Sigmoid colon (tissue), 7 donors: ENCODE results near the gene RPP21. TPM values are rescaled to one million over a fixed set of nuclear protein-coding genes. Genes with fewer than 3 reads are reported as not detected.

ENCODE experiments used
- DNase-seq: peaks from one replicate; pipeline ENCODE4 v3.0.0-alpha.2; 2019
- H3K27ac ChIP-seq, 4 donors: fragments of 200-600 bp; sonication (generic); one replicate each; pipeline ENCODE4 v1.5.1; 2016 to 2019; ENCODE audit warnings: mild to moderate bottlenecking in 1 of 4
- H3K27me3 ChIP-seq, 3 donors: fragments of 200-600 bp; sonication (generic); one replicate each; pipeline ENCODE4 v1.5.1; 2019; ENCODE audit warnings: mild to moderate bottlenecking in 1 of 3
- H3K36me3 ChIP-seq, 4 donors: fragments of 200-600 bp; sonication (generic); one replicate each; pipeline ENCODE4 v1.5.1; 2016 to 2019
- H3K4me1 ChIP-seq, 4 donors: fragments of 200-600 bp; sonication (generic); one replicate each; pipeline ENCODE4 v1.5.1; 2017 to 2019
- H3K4me3 ChIP-seq, 4 donors: fragments of 200-600 bp; sonication (generic); one replicate each; pipeline ENCODE4 v1.5.1; 2017 to 2019; ENCODE audit warnings: mild to moderate bottlenecking in 2 of 4, moderate library complexity in 1 of 4
- H3K9me3 ChIP-seq, 4 donors: fragments of 200-600 bp in 3 of 4; sonication (generic) in 3 of 4; one replicate each; pipeline versions ENCODE4 v1.5.1 to v1.6.1; 2013 to 2019
- CTCF ChIP-seq, 4 experiments: fragments of 450-650 bp in 3 of 4; fragments of 200-600 bp in 1 of 4; IDR thresholded peaks; one replicate each; pipeline ENCODE4 v1.5.1; 2016 to 2019; ENCODE audit warnings: antibody characterized with exemption in 4 of 4, mild to moderate bottlenecking in 3 of 4, moderate library complexity in 2 of 4
- EP300 ChIP-seq, 4 donors: sonication (generic); formaldehyde crosslinking; IDR thresholded peaks; one replicate each; pipeline ENCODE4 v1.6.1; 2017; ENCODE audit warnings: antibody characterized with exemption in 4 of 4
- POLR2A ChIP-seq, 2 donors: fragments of 450-650 bp; IDR thresholded peaks; one replicate each; pipeline ENCODE4 v1.6.1; 2016; ENCODE audit warnings: antibody characterized with exemption in 2 of 2, mild to moderate bottlenecking in 2 of 2, moderate library complexity in 2 of 2
- POLR2AphosphoS5 ChIP-seq, 4 donors: sonication (generic); formaldehyde crosslinking; IDR thresholded peaks; one replicate each; pipeline ENCODE4 v1.6.1; 2017; ENCODE audit warnings: antibody characterized with exemption in 4 of 4
- WGBS, 2 donors: extraction: QIAGEN DNeasy Blood & Tissue Kit; methylation state at CpG; one replicate each; pipeline ENCODE4 v1.1.7; 2013; 5-methylcytosine and 5-hydroxymethylcytosine counted together
- intact Hi-C: fragments of 100-400 bp; cut with DNase I; formaldehyde crosslinking; loops from one replicate; pipeline ENCODE4 v1.15.1; 2023
- polyA plus RNA-seq, 3 donors: library from polyadenylated mRNA; stranded (reverse); fragments of 200-250 nt; gene quantifications; one replicate each; pipeline ENCODE4 v1.2.3, GENCODE V29; 2013
- total RNA-seq, 4 donors: library from RNA; depleted of rRNA; stranded (reverse); fragments of >200 nt; gene quantifications; one replicate each; pipeline ENCODE4 v1.1.0, GENCODE V29; 2016
- donor health status: healthy with polysubstance abuse.
- donor health status: Bipolar disorder and iron deficiency.
- donor health status: healthy.

The RPP21 gene
- total and polyA plus RNA-seq, 7 donors, result 74.7 to 150 (median 134) TPM

DNA sequence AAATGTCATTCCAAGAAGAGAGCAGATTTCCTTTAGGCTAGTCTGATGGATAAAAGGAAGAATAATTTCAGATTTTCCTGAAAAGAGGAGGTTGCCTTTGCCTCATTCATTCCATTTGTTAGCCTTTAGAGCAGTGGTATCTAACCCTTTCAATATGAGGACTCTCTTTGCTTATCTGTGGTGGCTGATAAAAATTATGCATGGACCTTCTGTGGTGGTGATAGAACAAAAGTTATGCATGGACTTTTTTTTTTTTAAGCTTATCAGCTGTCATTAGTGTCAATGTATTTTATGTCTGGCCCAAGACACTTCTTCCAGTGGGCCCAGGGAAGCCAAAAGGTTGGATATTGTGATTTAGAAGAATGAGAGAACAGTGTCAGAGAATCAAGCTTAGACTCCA lies 16.6 kb upstream of the RPP21 start:
- DNase-seq, result no peak
- Histone ChIP-seq H3K4me1 (peaks cover 0 to 29% (median 23%) of the 10 kb centered on the region in 4 donors), H3K9me3 (no peaks in the 10 kb centered on the region), H3K27ac (no peak overlapping the region), H3K27me3 (no peaks in the 10 kb centered on the region), H3K36me3 (peaks cover 16 to 40% (median 24%) of the 10 kb centered on the region in 4 donors), H3K4me3 (no peak overlapping the region)
- TF ChIP-seq EP300 (IDR thresholded peaks at IDR 0.05) (no peak), POLR2A (IDR thresholded peaks at IDR 0.05) (no peak)
- intact Hi-C loops, result loop anchor here (5.0 to 10.0 kb wide), 3 partner anchors 66 to 604 kb away; partner anchors contain the start of genes HLA-F and TRIM26

- peaks cover 16 to 49% (median 24%) of the 10 kb centered on the region in 4 donors for H3K36me3 ChIP-seq
- DNase-seq, result no peak
- peaks cover 0 to 24% (median 22%) of the 10 kb centered on the region in 4 donors for H3K4me1 ChIP-seq
- WGBS, 2 donors, result 96 to 97% methylated on average over 12 of the region's 12 CpGs
- no peak overlapping the region for H3K27ac ChIP-seq
- no peaks in the 10 kb centered on the region for H3K27me3 ChIP-seq
- intact Hi-C loops, result loop anchor here (5.0 to 10.0 kb wide), 3 partner anchors 67 to 605 kb away; partner anchors contain the start of genes HLA-F and TRIM26
- H3K4me3 ChIP-seq, result no peak overlapping the region
- TF ChIP-seq POLR2A (IDR thresholded peaks at IDR 0.05), result no peak
- no peak for TF ChIP-seq POLR2AphosphoS5 (IDR thresholded peaks at IDR 0.05)
- no peak for TF ChIP-seq EP300 (IDR thresholded peaks at IDR 0.05)
- TF ChIP-seq CTCF (IDR thresholded peaks at IDR 0.05), result no peak
- no peaks in the 10 kb centered on the region for H3K9me3 ChIP-seq
These were observed 15.6 kb upstream of the RPP21 start for GRCh38 chr6:30329331-30329730.

GRCh38 chr6:30331981-30332380 lies 13.0 kb upstream of the RPP21 start:
- no peak for TF ChIP-seq CTCF (IDR thresholded peaks at IDR 0.05)
- TF ChIP-seq POLR2A (IDR thresholded peaks at IDR 0.05), result no peak
- TF ChIP-seq POLR2AphosphoS5 (IDR thresholded peaks at IDR 0.05), result no peak
- no peak for TF ChIP-seq EP300 (IDR thresholded peaks at IDR 0.05)
- intact Hi-C loops, result no loop called here
- WGBS, 2 donors, result 55 to 76% methylated on average over 3 of the region's 3 CpGs
- no peak for DNase-seq
- no peak overlapping the region for H3K4me3 ChIP-seq
- H3K4me1 ChIP-seq, result peaks cover 0 to 10% (median 8%) of the 10 kb centered on the region in 4 donors
- no peaks in the 10 kb centered on the region for H3K27me3 ChIP-seq
- no peaks in the 10 kb centered on the region for H3K9me3 ChIP-seq
- H3K36me3 ChIP-seq, result peaks cover 29 to 76% (median 39%) of the 10 kb centered on the region in 4 donors
- H3K27ac ChIP-seq, result no peak overlapping the region

DNA sequence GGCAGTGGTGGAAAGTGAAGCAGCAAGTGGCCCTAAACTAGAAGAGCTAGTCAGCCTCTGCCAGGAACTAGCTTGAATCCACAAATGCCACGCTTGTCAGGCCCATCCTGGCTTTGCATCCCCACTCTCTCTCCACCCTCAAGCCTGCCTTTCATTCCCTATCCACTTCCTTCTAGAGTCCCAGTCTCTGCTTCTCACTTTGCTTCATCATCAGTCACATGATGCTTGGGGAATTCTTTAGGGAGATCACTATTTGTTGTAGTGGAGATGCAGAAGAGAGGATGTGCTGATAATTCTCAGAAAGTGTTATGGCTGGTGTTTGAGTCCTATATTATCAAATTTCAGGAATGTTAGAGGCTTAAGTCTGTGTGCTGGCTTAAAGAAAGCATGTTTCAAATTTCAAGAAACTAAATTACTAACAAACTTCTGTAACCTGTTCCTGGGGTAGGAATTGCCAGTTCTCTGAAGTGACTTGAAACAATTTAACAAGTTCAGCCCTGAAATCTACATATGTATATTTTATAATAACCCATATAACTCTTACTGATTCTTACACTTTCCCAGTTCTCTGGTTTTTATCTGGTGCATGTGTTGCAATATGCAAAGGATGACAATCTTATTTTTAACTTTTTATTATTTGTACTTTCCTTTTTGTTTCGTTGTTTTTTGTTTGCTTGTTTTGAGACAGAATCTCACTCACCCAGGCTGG lies 10.7 kb upstream of the RPP21 start:
- Histone ChIP-seq H3K9me3 (no peaks in the 10 kb centered on the region), H3K4me1 (no peaks in the 10 kb centered on the region), H3K27me3 (no peaks in the 10 kb centered on the region), H3K4me3 (no peak overlapping the region), H3K27ac (no peak overlapping the region), H3K36me3 (peaks cover 35 to 96% (median 40%) of the 10 kb centered on the region in 4 donors)
- DNase-seq, result no peak
- intact Hi-C loops, result no loop called here
- WGBS, 2 donors, result 87 to 93% methylated on average over 2 of the region's 2 CpGs
- TF ChIP-seq POLR2A (IDR thresholded peaks at IDR 0.05) (no peak), EP300 (IDR thresholded peaks at IDR 0.05) (no peak), POLR2AphosphoS5 (IDR thresholded peaks at IDR 0.05) (no peak), CTCF (IDR thresholded peaks at IDR 0.05) (no peak)

- WGBS, 2 donors, result 88 to 94% methylated on average over 6 of the region's 6 CpGs
- Histone ChIP-seq H3K4me1 (peaks cover 0 to 6% (median 4%) of the 10 kb centered on the region in 4 donors), H3K4me3 (no peak overlapping the region), H3K9me3 (no peaks in the 10 kb centered on the region), H3K36me3 (peaks cover 19 to 69% (median 31%) of the 10 kb centered on the region in 4 donors), H3K27ac (no peak overlapping the region), H3K27me3 (no peaks in the 10 kb centered on the region)
- intact Hi-C loops, result loop anchor here (10.0 kb wide), 2 partner anchors 204 to 236 kb away; no protein-coding TSS in a partner anchor
- no peak for TF ChIP-seq POLR2A (IDR thresholded peaks at IDR 0.05)
- no peak for TF ChIP-seq CTCF (IDR thresholded peaks at IDR 0.05)
- TF ChIP-seq POLR2AphosphoS5 (IDR thresholded peaks at IDR 0.05), result no peak
- no peak for TF ChIP-seq EP300 (IDR thresholded peaks at IDR 0.05)
- DNase-seq, result no peak
These were observed 4.3 kb upstream of the RPP21 start for GRCh38 chr6:30340589-30341054.
